ENCODE results near the gene TCEANC2. TPM values are rescaled to one million over a fixed set of nuclear protein-coding genes. Genes with fewer than 3 reads are reported as not detected.
"Not testable (repeated sequence)": the region's sequence is repeated elsewhere in the genome, so short reads cannot be mapped to it uniquely, and the experiment has no call there.

TCEANC2 gene
- total RNA-seq, 1 donor from 2014 or later: 10.7 TPM

DNA sequence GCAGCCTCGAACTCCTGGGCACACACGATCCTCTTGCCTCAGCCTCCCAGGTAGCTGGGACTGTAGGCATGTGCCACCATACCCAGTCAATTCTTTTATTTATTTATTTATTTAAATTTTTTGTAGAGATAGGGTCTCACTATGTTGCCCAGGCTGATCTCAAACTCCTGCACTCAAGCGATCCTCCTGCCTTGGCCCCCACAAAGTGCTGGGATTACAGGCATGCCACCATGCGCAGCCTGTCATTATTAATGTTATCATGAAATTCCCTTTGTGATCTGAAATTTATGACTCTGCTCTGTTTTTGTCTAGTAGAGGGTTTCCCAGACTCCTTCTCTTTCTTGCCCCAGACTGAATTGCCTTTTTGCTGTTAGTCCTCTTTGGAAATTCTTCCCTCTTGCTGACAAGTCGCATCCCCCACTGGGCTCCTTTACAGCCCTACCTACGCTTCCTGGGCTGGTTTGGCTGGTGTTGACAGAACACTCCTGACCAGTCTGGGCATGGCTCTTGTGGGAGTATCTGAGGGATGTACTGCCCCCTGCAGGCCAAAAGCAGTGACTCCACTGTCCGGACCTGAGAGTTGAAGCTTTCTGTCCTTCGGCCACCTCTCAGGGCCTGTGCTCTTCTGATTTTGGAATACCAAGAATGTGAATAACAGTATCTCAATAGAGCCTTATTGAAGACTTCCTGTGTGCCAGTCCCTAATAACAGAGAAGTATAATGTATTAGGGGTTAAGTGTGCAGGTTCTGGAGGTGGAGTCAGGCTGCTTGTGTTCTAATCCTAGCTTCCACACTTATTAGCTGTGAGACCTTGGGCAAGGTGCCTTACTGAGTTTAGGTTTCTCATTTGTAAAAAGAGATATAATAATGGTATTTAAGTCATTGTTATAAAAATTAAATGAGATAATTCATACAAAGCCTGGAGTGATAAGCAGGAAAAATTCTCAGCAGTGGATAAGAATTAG, 28.2 kb downstream of the TCEANC2 start:
- intact Hi-C loops (cut with micrococcal nuclease): loop anchor here (5.0 kb wide), 1 partner anchor 219 kb away; no protein-coding TSS in a partner anchor

DNA sequence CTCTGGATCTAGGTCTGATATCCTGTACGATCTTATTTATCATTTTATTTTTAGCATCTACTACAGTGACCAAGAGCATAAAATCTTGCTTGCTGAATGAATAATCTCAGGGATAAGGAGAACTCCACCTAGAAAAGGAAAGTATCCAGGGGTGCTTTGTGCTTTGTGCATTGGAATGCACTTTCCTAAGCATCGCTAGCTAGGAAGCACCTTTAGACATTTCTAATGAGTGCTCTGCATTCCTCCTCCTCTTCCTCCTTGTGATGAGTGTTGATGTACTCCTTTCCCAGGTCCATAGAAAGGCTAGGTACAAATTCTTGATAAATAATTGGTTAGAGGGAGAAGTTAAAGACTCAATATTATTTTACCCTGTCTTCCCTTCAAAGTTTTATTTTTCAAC, 31.4 kb downstream of the TCEANC2 start:
- intact Hi-C loops (cut with micrococcal nuclease): loop anchor here (5.0 kb wide), 1 partner anchor 222 kb away; no protein-coding TSS in a partner anchor

DNA sequence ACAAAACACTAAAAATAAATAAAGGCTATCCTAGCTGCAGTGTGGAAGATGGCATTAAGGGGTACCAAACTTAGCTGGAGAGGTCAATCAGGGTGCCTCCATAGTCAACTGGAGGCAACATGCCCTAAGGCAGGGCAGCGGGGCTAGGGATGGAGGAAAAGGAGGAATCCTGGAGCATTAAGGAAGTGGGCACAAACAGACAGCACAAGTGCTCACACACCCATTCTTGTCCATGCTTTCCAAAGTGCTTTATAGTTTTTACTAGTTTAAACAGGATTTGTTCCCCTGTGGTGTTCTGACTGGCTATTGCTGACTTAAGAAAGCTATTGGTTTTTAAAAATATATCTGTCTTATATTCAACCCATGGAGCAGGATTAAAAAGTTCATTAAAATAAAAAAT, 33.3 kb downstream of the TCEANC2 start:
- intact Hi-C loops (cut with micrococcal nuclease): no loop called here

DNA sequence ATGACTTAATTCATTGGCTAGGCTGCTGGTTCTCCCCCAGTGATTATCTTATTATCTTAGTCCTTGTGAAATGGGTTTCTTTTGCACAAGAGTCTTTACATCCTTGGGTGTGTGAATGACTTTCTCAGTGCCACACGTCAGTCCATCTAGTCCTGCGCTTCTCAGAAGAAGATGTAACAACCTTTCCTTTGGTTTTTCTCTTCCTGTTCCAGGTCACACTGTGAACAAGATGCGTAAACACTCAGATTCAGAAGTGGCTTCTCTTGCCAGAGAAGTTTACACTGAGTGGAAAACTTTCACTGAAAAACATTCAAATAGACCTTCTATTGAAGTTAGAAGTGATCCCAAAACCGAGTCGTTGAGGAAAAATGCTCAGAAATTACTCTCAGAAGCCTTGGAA, 35.0 kb downstream of the TCEANC2 start:
- intact Hi-C loops (cut with micrococcal nuclease): no loop called here

DNA sequence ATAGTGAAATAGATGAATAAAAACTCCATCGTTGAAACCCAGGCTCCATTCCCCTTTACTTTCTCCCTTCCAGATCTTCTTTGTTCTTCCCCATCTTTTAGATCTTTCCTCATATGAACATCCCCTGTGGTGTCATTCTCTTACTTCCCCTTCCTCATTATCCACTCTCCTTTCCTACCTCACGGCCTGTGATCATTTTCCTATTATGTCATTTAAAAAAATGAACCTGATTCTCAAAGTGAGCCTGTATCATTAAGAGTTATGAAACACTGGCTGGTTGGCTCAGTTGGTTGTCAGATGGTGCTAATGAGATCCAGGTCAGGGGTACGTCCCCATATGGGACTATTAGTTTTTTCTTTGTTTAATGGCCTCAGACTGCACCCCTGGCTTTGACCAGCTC, 38.3 kb downstream of the TCEANC2 start:
- intact Hi-C loops (cut with micrococcal nuclease): no loop called here

DNA sequence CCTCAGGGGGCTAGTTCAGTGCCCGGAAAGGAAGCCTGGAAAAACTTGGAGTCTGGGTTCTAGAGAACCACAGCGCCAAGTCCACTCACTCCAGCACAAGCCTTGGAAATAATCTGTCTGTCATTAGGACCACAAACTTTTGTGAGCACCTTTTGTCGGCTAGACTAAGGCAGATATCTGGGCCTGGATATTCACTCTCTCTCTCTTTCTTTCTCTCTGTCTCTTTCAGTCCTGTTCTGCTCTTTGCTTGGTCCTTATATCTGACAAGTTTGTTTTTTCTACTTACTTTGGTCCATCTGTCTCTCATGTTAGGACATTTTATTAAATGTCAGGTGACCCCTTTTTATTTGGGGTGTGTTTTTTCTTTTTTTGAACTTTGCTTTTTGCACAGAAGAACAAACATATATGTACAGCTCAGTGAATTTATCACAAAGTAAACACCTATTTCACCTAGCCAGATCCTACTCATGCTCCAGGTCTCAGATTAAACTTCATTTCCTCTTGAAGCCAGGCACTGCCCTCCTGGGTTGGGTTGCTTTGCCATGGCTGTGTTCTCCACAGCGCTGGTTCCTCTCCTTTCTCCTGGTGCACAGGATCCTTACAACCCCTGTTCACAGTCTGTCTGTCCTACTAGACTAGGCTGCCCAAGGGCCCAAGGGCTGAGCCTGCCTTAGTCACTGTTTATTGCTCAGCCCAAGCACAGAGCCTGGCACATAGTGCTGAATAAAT, 40.8 kb downstream of the TCEANC2 start:
- intact Hi-C loops (cut with micrococcal nuclease): no loop called here

DNA sequence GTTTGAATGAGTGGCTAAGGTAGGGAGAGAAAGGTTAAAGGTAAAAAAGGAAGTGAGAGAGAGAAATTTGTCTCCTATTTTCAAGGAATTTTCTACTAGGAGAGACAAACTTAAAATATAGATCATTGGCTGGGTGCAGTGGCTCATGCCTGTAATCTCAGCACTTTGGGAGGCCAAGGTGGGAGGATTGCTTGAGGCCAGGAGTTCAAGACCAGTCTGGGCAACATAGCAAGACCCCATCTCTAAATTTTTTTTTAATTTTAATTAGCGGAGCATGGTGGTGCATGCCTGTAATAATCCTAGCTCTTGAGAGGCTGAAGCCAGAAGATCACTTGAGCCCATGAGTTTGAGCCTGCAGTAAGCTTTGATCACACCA, 41.3 kb downstream of the TCEANC2 start:
- intact Hi-C loops (cut with micrococcal nuclease): not testable (repeated sequence)

DNA sequence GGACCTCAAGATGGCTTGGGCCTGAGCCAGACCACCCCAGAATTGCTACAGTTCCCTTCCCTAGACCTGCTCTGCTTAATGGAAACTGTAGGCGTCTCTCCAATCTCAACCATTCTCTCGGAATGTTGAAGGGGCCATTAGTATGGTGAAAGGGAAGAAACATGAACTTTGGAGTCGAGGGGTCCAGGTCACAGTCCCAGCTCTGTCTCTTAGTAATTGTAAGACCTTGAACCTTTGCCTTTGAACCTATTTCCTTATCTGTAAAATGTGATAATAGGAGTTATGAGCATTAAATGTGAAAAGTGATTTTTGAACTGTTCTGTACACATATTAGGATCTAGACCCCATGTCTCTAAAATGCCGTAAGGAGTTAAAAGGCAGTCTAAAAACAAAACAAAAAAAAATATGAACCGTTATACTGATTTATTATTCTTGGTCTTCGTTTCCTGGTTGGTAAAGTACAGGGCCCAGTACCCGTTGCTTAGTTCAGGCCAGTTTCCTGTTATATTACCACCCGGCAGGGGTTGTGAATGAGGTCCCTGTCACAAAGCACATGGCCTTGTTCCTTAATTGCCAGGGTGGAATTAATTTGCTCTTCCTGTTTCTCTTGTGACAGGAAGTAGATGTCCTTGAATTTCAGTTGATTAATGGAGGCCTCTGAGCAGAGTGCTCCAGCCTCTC, 42.3 kb downstream of the TCEANC2 start:
- intact Hi-C loops (cut with micrococcal nuclease): no loop called here

DNA sequence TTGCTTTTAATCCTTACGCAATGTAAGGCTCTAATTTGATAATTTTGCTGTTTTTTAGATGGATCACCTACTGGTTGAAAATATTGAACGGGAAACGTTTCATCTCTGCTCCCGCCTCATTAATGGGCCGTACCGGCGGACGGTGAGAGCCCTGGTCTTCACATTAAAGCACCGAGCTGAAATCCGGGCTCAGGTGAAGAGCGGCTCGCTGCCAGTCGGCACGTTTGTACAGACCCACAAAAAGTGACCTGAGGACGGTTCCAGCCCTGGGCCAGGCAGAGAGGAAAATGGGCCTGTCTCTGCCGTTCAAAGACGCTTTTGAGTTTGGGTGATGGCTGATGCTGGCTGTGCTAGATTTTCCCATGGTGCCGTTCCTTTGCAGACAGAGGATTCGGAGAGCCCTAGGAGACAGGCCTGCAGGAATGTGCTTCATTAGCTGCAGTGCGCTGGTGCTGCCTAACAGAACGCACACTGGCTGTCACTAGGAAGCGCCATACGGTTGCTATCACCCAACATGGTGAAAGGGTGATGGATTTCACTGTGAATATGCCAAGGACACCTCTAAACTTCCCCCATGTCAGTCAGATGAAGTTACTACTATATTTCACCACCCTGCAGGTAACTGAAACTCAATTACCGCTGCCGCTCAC, 42.9 kb downstream of the TCEANC2 start:
- intact Hi-C loops (cut with micrococcal nuclease): no loop called here

DNA sequence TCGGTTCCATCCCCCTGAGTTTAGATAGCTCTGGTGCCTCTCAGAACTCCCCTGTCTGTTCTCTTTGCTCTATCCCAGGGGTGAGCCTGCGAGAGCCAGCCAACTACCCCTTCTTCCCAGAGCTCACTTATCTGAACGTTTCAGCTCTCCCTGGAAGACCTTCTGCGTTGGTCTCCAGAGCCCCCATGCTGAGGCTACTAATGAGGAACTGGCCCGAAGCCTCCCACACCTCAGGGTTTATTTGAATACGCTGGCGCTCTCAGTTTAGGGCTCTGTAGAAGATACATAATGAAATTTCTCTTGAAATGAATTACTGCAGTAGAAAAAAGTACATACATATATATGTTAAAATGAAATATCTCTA, 43.5 kb downstream of the TCEANC2 start:
- intact Hi-C loops (cut with micrococcal nuclease): no loop called here

DNA sequence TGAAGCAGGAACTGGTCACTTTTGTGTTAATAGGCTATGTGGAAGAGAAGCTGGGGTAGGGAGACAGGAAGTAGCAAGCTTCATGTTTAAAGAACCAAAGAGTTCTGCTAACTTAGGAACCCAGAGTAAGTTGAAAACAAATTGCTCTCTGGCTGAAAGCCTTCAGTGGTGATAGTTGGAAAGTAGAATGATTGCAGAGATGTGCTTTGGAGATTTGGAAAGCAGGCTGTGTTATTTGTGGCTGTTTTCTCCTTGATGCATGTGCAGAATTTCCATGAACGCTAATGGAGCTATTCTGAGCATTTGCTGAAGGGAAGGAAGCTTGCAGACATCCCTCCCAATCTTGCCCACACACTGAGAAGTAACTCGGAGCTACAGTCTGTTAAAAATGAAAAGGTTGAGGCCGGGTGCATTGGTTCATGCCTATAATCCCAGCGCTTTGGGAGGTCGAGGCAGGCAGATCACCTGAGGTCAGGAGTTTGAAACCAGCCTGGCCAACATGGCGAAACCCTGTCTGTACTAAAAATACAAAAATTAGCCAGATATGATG, 45.7 kb downstream of the TCEANC2 start:
- intact Hi-C loops (cut with micrococcal nuclease): no loop called here

DNA sequence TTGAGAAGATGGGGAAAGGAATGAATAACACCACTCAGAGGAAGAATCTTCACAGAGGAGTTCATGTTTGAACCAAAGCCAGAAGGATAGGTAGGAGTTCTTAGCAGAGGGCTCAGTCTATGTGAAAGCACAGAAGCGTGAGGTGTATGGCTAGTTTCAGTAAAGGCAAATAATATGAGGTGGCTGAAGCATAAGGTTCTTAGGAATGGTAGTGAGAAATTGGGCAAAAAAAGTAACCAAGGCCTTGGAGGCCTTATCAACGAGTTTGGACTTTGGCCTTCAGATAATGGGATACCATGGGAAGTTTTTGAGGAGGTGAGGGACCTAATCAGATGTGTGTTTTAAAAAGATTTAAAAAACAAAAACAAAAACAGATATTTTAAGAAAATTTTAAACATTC, 47.1 kb downstream of the TCEANC2 start:
- intact Hi-C loops (cut with micrococcal nuclease): no loop called here

DNA sequence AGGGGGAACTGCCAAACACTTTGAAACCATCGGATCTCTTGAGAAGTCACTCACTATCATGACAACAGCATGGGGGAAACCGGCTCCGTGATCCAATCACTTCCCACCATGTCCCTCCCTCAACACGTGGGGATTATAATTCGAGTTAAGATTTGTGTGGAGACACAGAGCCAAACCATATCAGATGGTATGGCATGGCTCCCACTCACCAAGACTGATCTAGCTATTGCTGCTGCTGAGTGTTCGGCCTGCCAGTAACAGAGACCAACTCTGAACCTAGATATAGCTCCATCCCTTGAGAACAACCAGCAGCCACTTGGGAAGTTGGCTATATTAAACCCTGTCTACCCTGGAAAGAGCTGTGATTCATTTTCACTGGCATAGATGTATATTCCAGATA, 50.0 kb downstream of the TCEANC2 start:
- intact Hi-C loops (cut with micrococcal nuclease): no loop called here

DNA sequence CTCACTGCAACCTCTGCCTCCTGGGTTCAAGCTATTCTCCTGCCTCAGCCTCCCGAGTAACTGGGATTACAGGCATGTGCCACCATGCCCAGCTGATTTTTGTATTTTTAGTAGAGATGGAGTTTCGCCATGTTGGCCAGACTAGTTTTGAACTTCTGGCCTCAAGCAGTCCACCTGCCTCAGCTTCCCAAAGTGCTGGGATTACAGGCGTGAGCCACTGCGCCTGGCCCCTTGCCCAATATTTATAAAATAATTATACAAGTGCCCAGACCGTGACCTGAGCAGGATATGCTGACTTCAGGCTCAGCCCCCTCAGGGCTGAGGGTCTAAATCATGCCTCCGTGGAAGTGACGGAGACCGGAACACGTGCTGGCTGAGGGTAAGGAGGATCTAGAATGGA, 51.2 kb downstream of the TCEANC2 start:
- intact Hi-C loops (cut with micrococcal nuclease): not testable (repeated sequence)

DNA sequence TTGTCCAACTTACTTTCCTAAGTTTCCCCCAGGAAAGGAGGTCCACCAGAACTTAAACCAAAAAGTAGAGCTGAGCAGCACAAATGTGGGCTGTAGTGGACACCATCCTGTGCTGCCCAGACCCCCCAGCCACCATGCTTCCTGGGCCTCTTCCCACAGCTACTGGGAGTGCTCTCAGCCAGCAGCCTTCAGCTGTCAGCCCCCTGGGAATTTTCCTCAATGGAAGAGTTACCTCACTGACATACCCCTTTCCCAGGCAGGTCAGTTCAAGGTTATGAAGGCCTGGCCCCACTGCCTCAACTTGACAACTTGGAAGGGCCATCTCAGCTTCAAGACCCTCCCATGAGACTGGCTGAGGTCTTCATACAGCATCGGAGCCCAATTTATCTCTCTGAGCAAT, 51.7 kb downstream of the TCEANC2 start:
- intact Hi-C loops (cut with micrococcal nuclease): no loop called here

DNA sequence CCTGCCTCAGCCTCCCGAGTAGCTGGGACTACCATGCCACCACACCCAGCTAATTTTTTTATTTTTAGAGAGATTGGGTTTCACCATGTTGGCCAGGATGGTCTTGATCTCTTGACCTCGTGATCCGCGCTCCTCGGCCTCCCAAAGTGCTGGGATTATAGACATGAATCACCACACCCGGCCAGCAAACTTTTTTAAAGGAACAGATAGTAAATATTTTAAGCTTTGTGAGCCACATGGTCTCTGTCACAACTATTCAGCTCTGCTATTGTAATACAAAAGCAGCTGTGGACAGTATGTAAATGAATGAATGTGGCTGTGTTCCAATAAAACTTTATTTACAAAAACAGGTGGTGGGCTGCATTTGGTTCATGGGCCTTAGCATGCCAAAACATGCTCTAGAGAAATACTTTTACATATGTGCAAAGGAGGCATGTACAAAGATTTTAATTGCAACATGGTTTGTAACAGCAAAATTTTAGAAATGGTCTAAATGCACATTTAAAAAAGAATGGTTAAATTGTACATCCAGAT, 52.4 kb downstream of the TCEANC2 start:
- intact Hi-C loops (cut with micrococcal nuclease): no loop called here

DNA sequence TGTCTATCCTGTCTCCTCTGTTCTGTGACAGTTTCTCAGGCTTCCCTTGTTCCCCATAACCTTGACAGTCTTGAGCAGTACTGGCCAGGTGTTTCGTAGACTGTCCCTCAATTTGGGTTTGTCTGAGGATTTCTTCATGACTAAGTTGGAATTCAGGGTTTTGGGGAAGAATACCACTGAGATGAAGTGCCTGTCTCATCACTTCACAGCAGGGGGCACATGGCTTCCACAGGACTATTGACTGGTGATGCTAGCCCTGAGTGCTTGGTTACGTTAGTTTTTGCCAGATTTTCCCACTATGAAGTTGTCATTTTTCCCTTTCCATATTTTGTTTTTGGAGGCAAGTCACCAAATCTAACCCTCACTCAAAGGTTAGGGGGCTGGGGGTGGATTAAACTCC, 53.7 kb downstream of the TCEANC2 start:
- intact Hi-C loops (cut with micrococcal nuclease): no loop called here

DNA sequence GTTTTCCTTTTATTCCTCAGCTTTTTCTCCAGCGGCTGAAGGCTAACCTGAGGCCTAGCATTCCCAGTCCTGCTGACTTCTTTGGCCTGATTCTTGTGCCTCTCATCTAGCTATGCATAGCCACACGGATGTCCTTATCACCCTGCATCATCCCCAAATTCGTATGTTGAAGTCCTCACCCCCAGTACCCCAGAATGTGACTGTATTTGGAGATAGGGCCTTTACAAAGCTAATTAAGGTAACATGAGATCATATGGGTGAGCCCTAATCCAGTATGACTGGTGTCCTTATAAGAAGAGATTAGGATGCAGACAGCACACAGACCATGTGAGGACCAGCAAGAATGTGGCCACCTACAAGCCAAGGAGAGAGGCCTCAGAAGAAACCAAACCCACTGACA, 54.7 kb downstream of the TCEANC2 start:
- intact Hi-C loops (cut with micrococcal nuclease): no loop called here

DNA sequence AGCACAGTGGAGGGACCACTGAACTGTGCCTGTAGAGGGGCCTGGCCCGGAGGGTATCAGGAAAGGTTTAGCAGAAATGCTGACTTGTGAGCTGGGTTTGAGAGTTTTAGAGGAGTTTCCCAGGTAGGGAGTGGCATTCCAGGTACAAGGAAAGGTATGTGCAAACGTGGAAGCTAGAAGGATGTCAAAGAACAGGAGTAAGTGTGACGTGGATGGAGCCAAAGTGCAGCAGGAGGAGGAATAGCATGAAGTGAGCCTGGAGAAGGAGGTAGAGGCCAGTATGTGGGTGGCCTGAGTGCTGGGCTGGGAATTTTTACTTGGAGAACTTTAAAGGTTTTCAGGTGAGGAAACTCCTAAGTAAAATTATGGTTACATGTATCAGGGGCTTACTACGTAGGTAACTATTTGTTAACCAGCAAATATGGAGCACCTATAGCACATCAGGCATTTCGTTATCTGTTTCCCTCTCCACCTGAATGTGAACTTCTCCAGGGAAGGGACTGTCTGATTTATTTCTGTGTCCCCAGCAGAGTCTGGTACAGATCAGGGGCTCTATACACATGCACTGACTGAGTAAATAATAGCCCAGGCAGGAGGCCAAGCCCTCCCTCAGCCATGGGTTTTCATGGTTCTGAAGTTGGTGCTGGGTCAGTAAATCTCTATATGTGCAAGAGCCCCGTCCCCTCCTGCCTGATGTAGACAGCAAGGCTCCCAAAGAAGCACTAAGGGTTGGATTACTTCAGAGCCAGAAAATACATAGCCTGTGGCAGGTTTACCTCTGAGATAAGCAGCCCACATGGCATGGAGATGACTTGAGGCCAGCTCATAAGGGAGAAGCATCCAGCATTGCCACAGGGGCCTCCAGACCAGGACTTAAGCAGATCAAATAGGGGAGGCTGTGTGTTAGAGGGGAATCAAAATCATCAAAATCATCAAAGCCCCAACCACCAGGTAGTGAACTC, 56.0 kb downstream of the TCEANC2 start:
- intact Hi-C loops (cut with micrococcal nuclease): no loop called here

DNA sequence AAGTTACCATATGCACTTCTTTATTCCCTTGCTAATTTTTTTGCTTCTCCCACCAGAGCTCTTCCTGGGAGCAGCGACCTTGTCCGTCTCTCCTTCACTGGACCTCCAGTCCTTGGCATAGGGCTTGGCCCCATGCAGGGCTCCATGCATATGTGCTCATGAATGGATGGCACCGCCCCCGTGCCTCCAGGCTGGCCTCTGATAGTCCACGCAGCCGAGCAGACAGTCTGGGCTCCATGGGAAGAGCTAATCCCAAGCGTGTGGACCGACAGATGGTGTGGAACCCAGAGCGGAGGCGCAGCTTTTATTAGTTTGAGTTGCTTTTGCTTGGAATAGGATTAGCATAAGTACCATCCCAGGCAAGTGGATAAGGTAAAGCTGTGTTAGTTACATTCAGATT, 57.6 kb downstream of the TCEANC2 start:
- intact Hi-C loops (cut with micrococcal nuclease): no loop called here

Measured in T-helper 2 cell treated with Interferon-gamma antibody and Interleukin-4, amounts not matched to agents 100 ng/mL and 5 ng/mL, for 36 hours (primary cell).